PC-3 (cell line): ENCODE data around the gene TOMM70. TPM values are rescaled to one million over a fixed set of nuclear protein-coding genes. Genes with fewer than 3 reads are reported as not detected.

Experiments used
- ATAC-seq: fragments of 200-7000 bp; cut with Tn5 transposase; 2 replicates; pipeline ENCODE4 v1.9.1; 2020; ENCODE audit warnings: mild to moderate bottlenecking, moderate library complexity
- BruUV-seq: library from RNA; stranded (reverse); fragments of 400-500 nt; replicated peaks from 2 replicates; lab custom pipeline; 2021; lab: Mats Ljungman, UMichigan
- CTCF ChIA-PET: fragments of 300-600 bp; sonication (Branson Sonifier 250); formaldehyde crosslinking; loops from one replicate; lab custom pipeline; 2022; ENCODE audit warnings: antibody characterized with exemption; lab: Charles Lee
- POLR2A ChIA-PET: fragments of 300-600 bp; sonication (Branson Sonifier 250); formaldehyde crosslinking; loops from one replicate; lab custom pipeline; 2022; ENCODE audit warnings: antibody characterized with exemption; ENCODE audit not compliant: unreplicated experiment; lab: Charles Lee
- DNase-seq: peaks from one replicate; pipeline ENCODE4 v3.0.0-alpha.2; 2015
- H2AFZ ChIP-seq: fragments of 300-600 bp; sonication (generic); 2 replicates; pipeline ENCODE4 v1.6.0; 2016; ENCODE audit warnings: antibody characterized with exemption, low read length
- H3F3A ChIP-seq: fragments of 300-600 bp; sonication (generic); one replicate; pipeline ENCODE4 v1.6.0; 2017; ENCODE audit warnings: antibody characterized with exemption, low read length, control low read depth, mild to moderate bottlenecking; ENCODE audit not compliant: unreplicated experiment
- H3K27ac ChIP-seq: fragments of 300-600 bp; sonication (generic); 2 replicates; pipeline ENCODE4 v1.5.1; 2016; ENCODE audit warnings: mild to moderate bottlenecking, low read length
- H3K27me3 ChIP-seq: fragments of 300-600 bp; sonication (generic); 2 replicates; pipeline ENCODE4 v1.6.1; 2016; ENCODE audit warnings: low read length, mixed read lengths
- H3K36me3 ChIP-seq: fragments of 300-600 bp; sonication (generic); 2 replicates; pipeline ENCODE4 v1.6.1; 2016; ENCODE audit warnings: low read depth, mixed run types, low read length, mixed read lengths
- H3K4me1 ChIP-seq: fragments of 300-600 bp; sonication (generic); 2 replicates; pipeline ENCODE4 v1.5.1; 2016; ENCODE audit warnings: low read length; ENCODE audit not compliant: insufficient read depth
- H3K4me2 ChIP-seq: fragments of 300-600 bp; sonication (generic); 2 replicates; pipeline ENCODE4 v1.6.0; 2016; ENCODE audit warnings: low read length
- H3K4me3 ChIP-seq: fragments of 300-600 bp; sonication (generic); 2 replicates; pipeline ENCODE4 v1.5.1; 2016; ENCODE audit warnings: mild to moderate bottlenecking, low read length, mixed read lengths
- H3K79me2 ChIP-seq: fragments of 300-600 bp; sonication (generic); 2 replicates; pipeline ENCODE4 v1.6.1; 2017; ENCODE audit warnings: low read length, mixed read lengths
- H3K9ac ChIP-seq: fragments of 300-600 bp; sonication (generic); 2 replicates; pipeline ENCODE4 v1.6.0; 2016; ENCODE audit warnings: mild to moderate bottlenecking, low read length
- H3K9me2 ChIP-seq: fragments of 300-600 bp; sonication (generic); replicated peaks from 2 replicates; pipeline ENCODE4 v1.6.1; 2016; ENCODE audit warnings: mixed run types, low read length, mixed read lengths
- H3K9me3 ChIP-seq: fragments of 300-600 bp; sonication (generic); 2 replicates; pipeline ENCODE4 v1.6.1; 2016; ENCODE audit warnings: low read length, mixed read lengths
- H4K20me1 ChIP-seq: fragments of 300-600 bp; sonication (generic); 2 replicates; pipeline ENCODE4 v1.6.1; 2016; ENCODE audit warnings: low read length, mixed read lengths
- EZH2 ChIP-seq: fragments of 300-600 bp; sonication (generic); IDR thresholded peaks from one replicate; pipeline ENCODE4 v1.6.1; 2017; ENCODE audit warnings: antibody characterized with exemption, mild to moderate bottlenecking, low read length; ENCODE audit not compliant: unreplicated experiment
- EZH2phosphoT487 ChIP-seq: fragments of 300-600 bp; sonication (generic); IDR thresholded peaks from 2 replicates; pipeline ENCODE4 v1.6.1; 2018; ENCODE audit warnings: mild to moderate bottlenecking, antibody characterized with exemption, low read length, borderline replicate concordance
- intact Hi-C: fragments of 100-400 bp; cut with micrococcal nuclease; formaldehyde crosslinking; loops from 2 replicates; pipeline ENCODE4 v1.9.0; 2023
- total RNA-seq: library from RNA; depleted of rRNA; stranded (reverse); fragments of >200 nt; gene quantifications from 2 replicates; pipeline ENCODE4 v1.2.3, GENCODE V29; 2014; rRNA removed
- TF ChIP-seq, protein P1 (sequence below): fragments of 300-600 bp; sonication (generic); conservative IDR thresholded peaks from 2 replicates; pipeline ENCODE4 v1.5.1; 2017; ENCODE audit warnings: antibody characterized with exemption, low read depth, mild to moderate bottlenecking, low read length

TOMM70 gene
- total RNA-seq, 1 experiment from 2014 or later: 85.3 TPM

DNA sequence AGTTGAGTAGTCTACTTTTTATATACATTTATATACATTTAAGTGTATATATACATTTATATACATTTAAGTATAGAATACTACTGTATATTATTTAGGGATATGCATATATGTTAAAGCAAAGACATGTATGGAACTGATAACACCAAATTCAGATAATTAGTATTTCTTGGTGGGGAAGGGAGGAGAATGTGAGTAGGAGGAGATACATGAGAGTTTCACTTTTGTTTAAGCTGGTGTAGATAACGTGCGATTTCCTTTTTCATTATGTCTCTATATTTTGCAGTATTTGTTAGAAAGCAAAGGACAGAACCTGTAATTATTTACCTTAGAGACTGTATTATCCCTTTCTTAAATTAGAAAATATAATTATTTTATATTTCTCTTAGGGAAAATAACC lies 83.0 kb downstream of the TOMM70 start:
- H3K4me1 ChIP-seq: no peaks in the 10 kb centered on the region; the same call in 1 of the 2 replicates
- TF ChIP-seq EZH2phosphoT487 (no peak), EZH2 (no peak)
- TF ChIP-seq, protein P1, sequence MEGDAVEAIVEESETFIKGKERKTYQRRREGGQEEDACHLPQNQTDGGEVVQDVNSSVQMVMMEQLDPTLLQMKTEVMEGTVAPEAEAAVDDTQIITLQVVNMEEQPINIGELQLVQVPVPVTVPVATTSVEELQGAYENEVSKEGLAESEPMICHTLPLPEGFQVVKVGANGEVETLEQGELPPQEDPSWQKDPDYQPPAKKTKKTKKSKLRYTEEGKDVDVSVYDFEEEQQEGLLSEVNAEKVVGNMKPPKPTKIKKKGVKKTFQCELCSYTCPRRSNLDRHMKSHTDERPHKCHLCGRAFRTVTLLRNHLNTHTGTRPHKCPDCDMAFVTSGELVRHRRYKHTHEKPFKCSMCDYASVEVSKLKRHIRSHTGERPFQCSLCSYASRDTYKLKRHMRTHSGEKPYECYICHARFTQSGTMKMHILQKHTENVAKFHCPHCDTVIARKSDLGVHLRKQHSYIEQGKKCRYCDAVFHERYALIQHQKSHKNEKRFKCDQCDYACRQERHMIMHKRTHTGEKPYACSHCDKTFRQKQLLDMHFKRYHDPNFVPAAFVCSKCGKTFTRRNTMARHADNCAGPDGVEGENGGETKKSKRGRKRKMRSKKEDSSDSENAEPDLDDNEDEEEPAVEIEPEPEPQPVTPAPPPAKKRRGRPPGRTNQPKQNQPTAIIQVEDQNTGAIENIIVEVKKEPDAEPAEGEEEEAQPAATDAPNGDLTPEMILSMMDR: no peak
- no peak for DNase-seq
- ChIA-PET POLR2A (no interaction called here), CTCF (interaction anchor here (1.1 kb wide), 1 partner anchor 145 kb away, joined by 9 read pairs; no protein-coding TSS in a partner anchor)
- no peaks in the 10 kb centered on the region for H3K9me2 ChIP-seq
- H3K79me2 ChIP-seq: no peaks in the 10 kb centered on the region
- no peaks in the 10 kb centered on the region for H3F3A ChIP-seq
- no peaks in the 10 kb centered on the region for H4K20me1 ChIP-seq
- H3K4me2 ChIP-seq: no peak overlapping the region
- no peak overlapping the region for H2AFZ ChIP-seq
- no peaks in the 10 kb centered on the region for H3K9me3 ChIP-seq
- H3K36me3 ChIP-seq: peaks cover 11% of the 10 kb centered on the region
- intact Hi-C loops: loop anchor here (10.0 kb wide), 2 partner anchors 317 to 397 kb away; no protein-coding TSS in a partner anchor
- BruUV-seq: no TSS peak
- H3K27me3 ChIP-seq: no peaks in the 10 kb centered on the region
- no peak overlapping the region for H3K4me3 ChIP-seq
- H3K27ac ChIP-seq: no peak overlapping the region
- ATAC-seq: no peak
- H3K9ac ChIP-seq: no peak overlapping the region

DNA sequence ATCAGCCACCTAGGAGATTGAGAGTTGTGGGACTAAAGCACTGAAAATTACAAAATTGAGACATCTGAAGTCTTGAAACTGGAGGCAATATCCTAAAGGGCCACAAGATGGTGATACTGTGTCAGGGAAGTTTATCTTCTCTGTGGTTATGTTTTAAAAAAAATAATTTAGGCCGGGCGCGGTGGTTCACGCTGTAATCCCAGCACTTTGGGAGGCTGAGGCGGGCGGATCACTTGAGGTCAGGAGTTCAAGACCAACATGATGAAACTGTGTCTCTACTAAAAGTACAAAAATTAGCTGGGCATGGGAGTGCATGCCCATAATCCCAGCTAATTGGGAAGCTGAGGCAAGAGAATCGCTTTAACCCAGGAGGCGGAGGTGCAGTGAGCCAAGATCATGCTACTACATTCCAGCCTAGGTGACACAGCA lies 84.2 kb downstream of the TOMM70 start:
- H4K20me1 ChIP-seq: no peaks in the 10 kb centered on the region
- no TSS peak for BruUV-seq
- no peaks in the 10 kb centered on the region for H3K79me2 ChIP-seq
- no peaks in the 10 kb centered on the region for H3K27me3 ChIP-seq
- H3K9me2 ChIP-seq: no peaks in the 10 kb centered on the region
- TF ChIP-seq EZH2phosphoT487 (no peak), EZH2 (no peak)
- TF ChIP-seq, protein P1: peak; percentile 75
- no peak overlapping the region for H2AFZ ChIP-seq
- DNase-seq (peak; percentile 77), ATAC-seq (peak; percentile 80)
- no peak overlapping the region for H3K27ac ChIP-seq
- no peaks in the 10 kb centered on the region; the same call in 1 of the 2 replicates for H3K4me1 ChIP-seq
- H3K9me3 ChIP-seq: no peaks in the 10 kb centered on the region
- no peak overlapping the region for H3K4me3 ChIP-seq
- peaks cover 14% of the 10 kb centered on the region for H3K36me3 ChIP-seq
- POLR2A ChIA-PET: interaction anchor here (0.6 kb wide), 1 partner anchor 152 kb away, joined by 4 read pairs; no protein-coding TSS in a partner anchor
- H3K4me2 ChIP-seq: no peak overlapping the region
- intact Hi-C loops: loop anchor here (1.0 to 10.0 kb wide), 5 partner anchors 85 to 398 kb away; partner anchors contain the start of genes LNP1 and TOMM70
- no peak overlapping the region for H3K9ac ChIP-seq
- no peaks in the 10 kb centered on the region for H3F3A ChIP-seq
- CTCF ChIA-PET: interaction anchor here (1.1 kb wide), 1 partner anchor 146 kb away, joined by 9 read pairs; no protein-coding TSS in a partner anchor

Other genes with a start within 250 kb of the TOMM70 start
- 25.6 and 37.9 TPM in 2 replicates for gene TBC1D23, start 140.1 kb downstream of the TOMM70 start, total RNA-seq
- 37.8 and 63.1 TPM in 2 replicates for gene NIT2, start 66.3 kb downstream of the TOMM70 start, total RNA-seq
- gene LNP1, start 450 bp upstream of the TOMM70 start, total RNA-seq: 5.2 and 6.8 TPM in 2 replicates
- gene TMEM45A, start 91.5 kb upstream of the TOMM70 start, total RNA-seq: 7.6 and 9.4 TPM in 2 replicates
- not detected in 2 replicates for gene ADGRG7, start 208.5 kb upstream of the TOMM70 start, total RNA-seq